Kidney epithelial cell (primary cell): ENCODE results near the gene SFXN1. TPM values are rescaled to one million over a fixed set of nuclear protein-coding genes. Genes with fewer than 3 reads are reported as not detected.

Experiments used
- DNase-seq: peaks from one replicate; pipeline ENCODE4 v3.0.0-alpha.2; 2010; ENCODE audit warnings: low read depth
- H3K27me3 ChIP-seq: 2 replicates; pipeline ENCODE4 v1.6.0; 2011; ENCODE audit warnings: low read length; ENCODE audit not compliant: control insufficient read depth, insufficient read depth
- H3K36me3 ChIP-seq: 2 replicates; pipeline ENCODE4 v1.5.1; 2011; ENCODE audit warnings: low read length; ENCODE audit not compliant: control insufficient read depth, insufficient read depth
- H3K4me3 ChIP-seq: 2 replicates; pipeline ENCODE4 v1.5.1; 2011; ENCODE audit warnings: low read depth, mild to moderate bottlenecking, control low read depth, low read length
- CTCF ChIP-seq: IDR thresholded peaks from 2 replicates; pipeline ENCODE4 v1.5.1; 2011; ENCODE audit warnings: mild to moderate bottlenecking, moderate library complexity, low read length, control low read depth, inconsistent platforms; ENCODE audit not compliant: insufficient read depth, poor library complexity, severe bottlenecking
- total RNA-seq: library from RNA; depleted of rRNA; stranded (reverse); fragments of >200 nt; gene quantifications from 2 replicates; pipeline ENCODE4 v1.2.3, GENCODE V29; 2015

Gene SFXN1
- total RNA-seq, 1 donor from 2014 or later, result 55.4 TPM

GRCh38 chr5:175464074-175464941 lies 14.1 kb upstream of the SFXN1 start:
- DNase-seq, result no peak

GRCh38 chr5:175464942-175465233 lies 13.5 kb upstream of the SFXN1 start:
- peaks cover 5% of the 10 kb centered on the region for H3K27me3 ChIP-seq
- no peak for TF ChIP-seq CTCF
- H3K4me3 ChIP-seq, result no peak overlapping the region
- H3K36me3 ChIP-seq, result no peaks in the 10 kb centered on the region
- no peak for DNase-seq

More at GRCh38 chr5:175464074-175464941, 14.1 kb upstream of the SFXN1 start:
- TF ChIP-seq CTCF, result peak; percentile 77
- Histone ChIP-seq H3K36me3 (no peaks in the 10 kb centered on the region), H3K27me3 (peaks cover 5% of the 10 kb centered on the region), H3K4me3 (no peak overlapping the region)

- no peak for DNase-seq
- Histone ChIP-seq H3K4me3 (no peak overlapping the region), H3K27me3 (peaks cover 5% of the 10 kb centered on the region), H3K36me3 (no peaks in the 10 kb centered on the region)
- TF ChIP-seq CTCF, result no peak
These were observed 13.1 kb upstream of the SFXN1 start for GRCh38 chr5:175465282-175465681.

GRCh38 chr5:175466700-175467318 lies 11.6 kb upstream of the SFXN1 start:
- Histone ChIP-seq H3K36me3 (no peaks in the 10 kb centered on the region), H3K4me3 (no peak overlapping the region), H3K27me3 (peaks cover 5% of the 10 kb centered on the region)
- no peak for DNase-seq
- no peak for TF ChIP-seq CTCF

- H3K4me3 ChIP-seq, result no peak overlapping the region
- peaks cover 5% of the 10 kb centered on the region for H3K27me3 ChIP-seq
- TF ChIP-seq CTCF, result no peak
- no peak for DNase-seq
- no peaks in the 10 kb centered on the region for H3K36me3 ChIP-seq
These were observed 10.2 kb upstream of the SFXN1 start for GRCh38 chr5:175467983-175468690.
